H1 (cell line): Measurements from ENCODE around the gene NR2E1. TPM values are rescaled to one million over a fixed set of nuclear protein-coding genes. Genes with fewer than 3 reads are reported as not detected.

Source experiments
- ASH2L ChIP-seq: fragments of 200-600, 300-600 bp; sonication (generic); IDR thresholded peaks from one replicate; pipeline ENCODE4 v1.7.1; 2017; ENCODE audit warnings: low read length
- polyA plus RNA-seq, 7 experiments: library from polyadenylated mRNA; depleted of rRNA in 3 of 7; stranded (reverse) in 5 of 7; unstranded in 2 of 7; fragments of >200 nt in 5 of 7; fragments of 200-250 nt in 2 of 7; gene quantifications; 1 replicate in 5 of 7; 2 replicates in 1 of 7; 4 replicates in 1 of 7; pipeline versions ENCODE4 v1.2.1 to v1.2.3, GENCODE V29; 2011 to 2013; ENCODE audit warnings: missing spikeins in 2 of 7, mixed read lengths in 2 of 7
- total RNA-seq: library from RNA; stranded (reverse); fragmentation: NEBNext Ultra II Directional; extraction: Animal tissue kit (Norgen Biotek cat#: 25700); gene quantifications from 2 replicates; pipeline ENCODE4 v1.2.1, GENCODE V29; 2021
- TF ChIP-seq, protein P1 (sequence below): fragments of 300-600 bp; sonication (generic); IDR thresholded peaks from 2 replicates; pipeline ENCODE4 v1.7.1; 2012; ENCODE audit warnings: low read length, moderate library complexity, mild to moderate bottlenecking, inconsistent platforms; ENCODE audit not compliant: insufficient replicate concordance

Gene NR2E1
- total and polyA plus RNA-seq, 2 of the 8 experiments (the other 6 are each of a cell fraction or from before 2014, with no cell fraction given): not detected

DNA sequence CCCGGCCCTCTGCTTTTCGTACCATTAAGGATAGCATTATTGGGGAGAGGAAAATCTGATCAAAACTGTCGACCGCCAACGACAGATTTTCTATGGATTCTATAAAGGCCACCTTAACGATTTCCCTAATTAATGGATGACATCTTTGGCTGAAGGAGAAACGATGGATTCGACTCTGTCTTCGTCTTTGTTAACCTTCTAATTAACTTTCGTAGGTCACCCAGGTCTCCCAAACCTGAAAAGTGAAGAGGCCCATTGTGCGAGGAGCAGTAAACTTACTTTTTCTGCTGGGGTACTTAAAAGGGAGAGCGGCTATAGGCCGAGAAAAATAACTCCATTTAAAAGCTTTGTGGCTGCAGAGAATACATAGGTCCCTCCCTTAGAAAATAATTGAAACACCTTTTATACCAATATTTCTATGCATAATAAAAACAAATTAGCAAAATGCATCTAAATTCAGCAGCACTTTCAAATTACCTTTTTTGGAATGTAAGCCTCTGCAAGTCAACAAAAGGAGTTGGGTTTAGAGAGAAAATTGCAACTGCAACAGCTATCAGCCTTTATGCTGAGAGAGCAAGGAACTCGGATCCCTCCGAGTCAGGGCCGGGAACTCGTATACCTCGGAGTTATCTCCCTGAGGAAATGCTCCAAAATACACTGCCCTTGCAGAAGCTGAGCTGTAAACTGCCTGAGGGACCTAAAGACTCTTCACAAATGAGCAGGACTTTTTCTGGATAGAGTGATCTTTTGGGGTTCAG is 31.4 kb upstream of the NR2E1 start (continued):
- TF ChIP-seq, protein P1, sequence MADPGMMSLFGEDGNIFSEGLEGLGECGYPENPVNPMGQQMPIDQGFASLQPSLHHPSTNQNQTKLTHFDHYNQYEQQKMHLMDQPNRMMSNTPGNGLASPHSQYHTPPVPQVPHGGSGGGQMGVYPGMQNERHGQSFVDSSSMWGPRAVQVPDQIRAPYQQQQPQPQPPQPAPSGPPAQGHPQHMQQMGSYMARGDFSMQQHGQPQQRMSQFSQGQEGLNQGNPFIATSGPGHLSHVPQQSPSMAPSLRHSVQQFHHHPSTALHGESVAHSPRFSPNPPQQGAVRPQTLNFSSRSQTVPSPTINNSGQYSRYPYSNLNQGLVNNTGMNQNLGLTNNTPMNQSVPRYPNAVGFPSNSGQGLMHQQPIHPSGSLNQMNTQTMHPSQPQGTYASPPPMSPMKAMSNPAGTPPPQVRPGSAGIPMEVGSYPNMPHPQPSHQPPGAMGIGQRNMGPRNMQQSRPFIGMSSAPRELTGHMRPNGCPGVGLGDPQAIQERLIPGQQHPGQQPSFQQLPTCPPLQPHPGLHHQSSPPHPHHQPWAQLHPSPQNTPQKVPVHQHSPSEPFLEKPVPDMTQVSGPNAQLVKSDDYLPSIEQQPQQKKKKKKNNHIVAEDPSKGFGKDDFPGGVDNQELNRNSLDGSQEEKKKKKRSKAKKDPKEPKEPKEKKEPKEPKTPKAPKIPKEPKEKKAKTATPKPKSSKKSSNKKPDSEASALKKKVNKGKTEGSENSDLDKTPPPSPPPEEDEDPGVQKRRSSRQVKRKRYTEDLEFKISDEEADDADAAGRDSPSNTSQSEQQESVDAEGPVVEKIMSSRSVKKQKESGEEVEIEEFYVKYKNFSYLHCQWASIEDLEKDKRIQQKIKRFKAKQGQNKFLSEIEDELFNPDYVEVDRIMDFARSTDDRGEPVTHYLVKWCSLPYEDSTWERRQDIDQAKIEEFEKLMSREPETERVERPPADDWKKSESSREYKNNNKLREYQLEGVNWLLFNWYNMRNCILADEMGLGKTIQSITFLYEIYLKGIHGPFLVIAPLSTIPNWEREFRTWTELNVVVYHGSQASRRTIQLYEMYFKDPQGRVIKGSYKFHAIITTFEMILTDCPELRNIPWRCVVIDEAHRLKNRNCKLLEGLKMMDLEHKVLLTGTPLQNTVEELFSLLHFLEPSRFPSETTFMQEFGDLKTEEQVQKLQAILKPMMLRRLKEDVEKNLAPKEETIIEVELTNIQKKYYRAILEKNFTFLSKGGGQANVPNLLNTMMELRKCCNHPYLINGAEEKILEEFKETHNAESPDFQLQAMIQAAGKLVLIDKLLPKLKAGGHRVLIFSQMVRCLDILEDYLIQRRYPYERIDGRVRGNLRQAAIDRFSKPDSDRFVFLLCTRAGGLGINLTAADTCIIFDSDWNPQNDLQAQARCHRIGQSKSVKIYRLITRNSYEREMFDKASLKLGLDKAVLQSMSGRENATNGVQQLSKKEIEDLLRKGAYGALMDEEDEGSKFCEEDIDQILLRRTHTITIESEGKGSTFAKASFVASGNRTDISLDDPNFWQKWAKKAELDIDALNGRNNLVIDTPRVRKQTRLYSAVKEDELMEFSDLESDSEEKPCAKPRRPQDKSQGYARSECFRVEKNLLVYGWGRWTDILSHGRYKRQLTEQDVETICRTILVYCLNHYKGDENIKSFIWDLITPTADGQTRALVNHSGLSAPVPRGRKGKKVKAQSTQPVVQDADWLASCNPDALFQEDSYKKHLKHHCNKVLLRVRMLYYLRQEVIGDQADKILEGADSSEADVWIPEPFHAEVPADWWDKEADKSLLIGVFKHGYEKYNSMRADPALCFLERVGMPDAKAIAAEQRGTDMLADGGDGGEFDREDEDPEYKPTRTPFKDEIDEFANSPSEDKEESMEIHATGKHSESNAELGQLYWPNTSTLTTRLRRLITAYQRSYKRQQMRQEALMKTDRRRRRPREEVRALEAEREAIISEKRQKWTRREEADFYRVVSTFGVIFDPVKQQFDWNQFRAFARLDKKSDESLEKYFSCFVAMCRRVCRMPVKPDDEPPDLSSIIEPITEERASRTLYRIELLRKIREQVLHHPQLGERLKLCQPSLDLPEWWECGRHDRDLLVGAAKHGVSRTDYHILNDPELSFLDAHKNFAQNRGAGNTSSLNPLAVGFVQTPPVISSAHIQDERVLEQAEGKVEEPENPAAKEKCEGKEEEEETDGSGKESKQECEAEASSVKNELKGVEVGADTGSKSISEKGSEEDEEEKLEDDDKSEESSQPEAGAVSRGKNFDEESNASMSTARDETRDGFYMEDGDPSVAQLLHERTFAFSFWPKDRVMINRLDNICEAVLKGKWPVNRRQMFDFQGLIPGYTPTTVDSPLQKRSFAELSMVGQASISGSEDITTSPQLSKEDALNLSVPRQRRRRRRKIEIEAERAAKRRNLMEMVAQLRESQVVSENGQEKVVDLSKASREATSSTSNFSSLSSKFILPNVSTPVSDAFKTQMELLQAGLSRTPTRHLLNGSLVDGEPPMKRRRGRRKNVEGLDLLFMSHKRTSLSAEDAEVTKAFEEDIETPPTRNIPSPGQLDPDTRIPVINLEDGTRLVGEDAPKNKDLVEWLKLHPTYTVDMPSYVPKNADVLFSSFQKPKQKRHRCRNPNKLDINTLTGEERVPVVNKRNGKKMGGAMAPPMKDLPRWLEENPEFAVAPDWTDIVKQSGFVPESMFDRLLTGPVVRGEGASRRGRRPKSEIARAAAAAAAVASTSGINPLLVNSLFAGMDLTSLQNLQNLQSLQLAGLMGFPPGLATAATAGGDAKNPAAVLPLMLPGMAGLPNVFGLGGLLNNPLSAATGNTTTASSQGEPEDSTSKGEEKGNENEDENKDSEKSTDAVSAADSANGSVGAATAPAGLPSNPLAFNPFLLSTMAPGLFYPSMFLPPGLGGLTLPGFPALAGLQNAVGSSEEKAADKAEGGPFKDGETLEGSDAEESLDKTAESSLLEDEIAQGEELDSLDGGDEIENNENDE: peak; percentile 37
- peak; percentile 46 for TF ChIP-seq ASH2L
